Transverse colon (tissue), 4 donors: ENCODE measurements around the gene ZMIZ1. TPM values are rescaled to one million over a fixed set of nuclear protein-coding genes. Genes with fewer than 3 reads are reported as not detected.

Source experiments
- DNase-seq: peaks from one replicate; pipeline ENCODE4 v3.0.0-alpha.2; 2019
- H3K27ac ChIP-seq, 4 donors: fragments of 200-600 bp; sonication (generic); 2 replicates each; pipeline ENCODE4 v1.5.1; 2016 to 2018; ENCODE audit warnings: inconsistent platforms in 4 of 4
- H3K27me3 ChIP-seq: fragments of 200-600 bp; sonication (generic); 2 replicates; pipeline ENCODE4 v1.5.1; 2017; ENCODE audit warnings: inconsistent platforms
- H3K36me3 ChIP-seq, 4 donors: fragments of 200-600 bp; sonication (generic); 2 replicates each; pipeline ENCODE4 v1.5.1; 2017 to 2019; ENCODE audit warnings: inconsistent platforms in 4 of 4
- H3K4me1 ChIP-seq, 4 donors: fragments of 200-600 bp; sonication (generic); 2 replicates each; pipeline ENCODE4 v1.5.1; 2017 to 2020; ENCODE audit warnings: inconsistent platforms in 4 of 4
- H3K4me3 ChIP-seq, 4 donors: fragments of 200-600 bp; sonication (generic); 1 replicate in 1 of 4; 2 replicates in 3 of 4; pipeline versions ENCODE4 v1.5.1 to v1.6.1; 2017 to 2019; ENCODE audit warnings: inconsistent platforms in 4 of 4
- H3K9me3 ChIP-seq, 2 donors: fragments of 200-600 bp; sonication (generic); 2 replicates each; pipeline ENCODE4 v1.5.1; 2017 to 2019; ENCODE audit warnings: inconsistent platforms in 2 of 2
- CTCF ChIP-seq, 5 experiments: fragments of 200-600 bp in 3 of 5; fragments of 450-650 bp in 2 of 5; sonication (generic) in 3 of 5; IDR thresholded peaks; 1 replicate in 2 of 5; 2 replicates in 3 of 5; pipeline ENCODE4 v1.5.1; 2016 to 2017; ENCODE audit warnings: antibody characterized with exemption in 5 of 5, inconsistent platforms in 3 of 5, mild to moderate bottlenecking in 2 of 5, moderate library complexity in 1 of 5
- EP300 ChIP-seq: sonication (generic); formaldehyde crosslinking; IDR thresholded peaks from one replicate; pipeline ENCODE4 v1.6.1; 2017; ENCODE audit warnings: antibody characterized with exemption, low read depth
- POLR2A ChIP-seq: fragments of 450-650 bp; IDR thresholded peaks from one replicate; pipeline ENCODE4 v1.6.1; 2016; ENCODE audit warnings: antibody characterized with exemption, mild to moderate bottlenecking, moderate library complexity
- POLR2AphosphoS5 ChIP-seq, 3 donors: sonication (generic); formaldehyde crosslinking; IDR thresholded peaks; one replicate each; pipeline ENCODE4 v1.6.1; 2016; ENCODE audit warnings: antibody characterized with exemption in 3 of 3
- WGBS, 2 donors: methylation state at CpG; one replicate each; pipeline ENCODE4 v1.1.5; 2018; ENCODE audit warnings: low coverage in 1 of 2; 5-methylcytosine and 5-hydroxymethylcytosine counted together
- in situ Hi-C, 4 donors: fragments of 200-750 bp; cut with MboI; loops; one replicate each; pipeline versions ENCODE4 v1.15.0 to v1.15.1; 2017; ENCODE audit warnings: low sequenced_read_pairs in 3 of 4, low pct_ligation_motif_present in 1 of 4, low pct_unique_long_range_greater_than_20kb in 1 of 4
- intact Hi-C: fragments of 100-400 bp; cut with DNase I; formaldehyde crosslinking; loops from one replicate; pipeline ENCODE4 v1.15.1; 2023; ENCODE audit warnings: low total_unique reads
- total RNA-seq, 4 donors: library from RNA; depleted of rRNA; stranded (reverse); fragments of >200 nt; gene quantifications; one replicate each; pipeline ENCODE4 v1.1.0, GENCODE V29; 2016

ZMIZ1 gene
- total RNA-seq, 4 donors from 2014 or later, result 32.0 to 108 (median 63.0) TPM

DNA sequence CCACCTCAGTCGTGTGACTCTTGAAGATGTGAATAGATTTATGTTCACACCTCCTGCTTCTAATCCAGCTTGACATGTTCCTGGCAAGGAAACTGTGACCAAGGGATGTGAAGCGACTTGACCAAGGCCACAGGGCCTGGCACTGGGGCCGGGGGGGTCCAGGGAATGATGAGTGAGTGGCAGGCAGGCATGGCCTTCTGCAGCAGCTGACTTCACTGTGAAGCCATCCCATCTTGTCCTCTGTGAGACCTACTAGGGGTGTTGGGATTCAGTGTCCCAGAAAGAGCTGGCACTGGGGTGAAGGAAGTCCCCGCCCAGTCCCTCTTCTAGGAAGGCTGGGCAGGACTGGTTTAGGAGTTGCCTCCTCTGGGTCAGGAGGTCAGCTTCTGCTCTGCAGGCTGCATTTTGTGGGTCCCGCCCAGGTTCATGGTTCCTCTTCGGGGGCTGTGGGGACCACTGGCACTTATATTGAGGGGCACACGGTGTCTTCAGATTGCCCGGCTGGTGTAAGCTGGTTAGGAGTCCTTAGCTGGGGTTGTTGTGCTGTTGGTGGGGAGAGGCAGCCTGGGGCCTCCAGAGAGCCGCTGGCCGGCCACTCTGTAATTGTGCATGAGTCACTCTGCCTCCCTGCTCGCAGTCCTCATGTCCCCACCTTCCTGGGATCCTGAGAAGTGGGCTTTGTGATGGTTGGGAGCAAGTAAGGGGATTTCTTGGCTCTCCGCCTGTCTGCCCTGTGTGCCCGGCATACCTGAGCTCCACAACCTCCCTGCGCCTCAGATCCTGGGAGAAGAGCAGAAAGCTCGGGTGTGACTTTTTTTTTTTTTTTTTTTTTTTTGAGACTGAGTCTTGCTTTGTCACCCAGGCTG is 11.0 kb downstream of the ZMIZ1 start:
- Histone ChIP-seq H3K4me1 (peaks cover 94 to 100% (median 97%) of the 10 kb centered on the region in 4 donors), H3K36me3 (no peaks in the 10 kb centered on the region), H3K27ac (peak overlapping the region; percentile 96 to 99 (median 98)), H3K4me3 (no peak overlapping the region), H3K9me3 (no peaks in the 10 kb centered on the region), H3K27me3 (no peaks in the 10 kb centered on the region)
- WGBS, 2 donors, result 51 to 52% methylated on average over 5 to 15 of the region's 15 CpGs
- intact Hi-C loops (loop anchor here (10.0 kb wide), 2 partner anchors 75 to 865 kb away; no protein-coding TSS in a partner anchor), in situ Hi-C loops (loop anchor here in 1 of 4 donors (10.0 kb wide), 1 partner anchor 115 kb away; no protein-coding TSS in a partner anchor)
- peak; percentile 50 for DNase-seq
- TF ChIP-seq CTCF (IDR thresholded peaks at IDR 0.05) (no peak), EP300 (no peak), POLR2A (no peak), POLR2AphosphoS5 (IDR thresholded peaks at IDR 0.05) (no peak)

DNA sequence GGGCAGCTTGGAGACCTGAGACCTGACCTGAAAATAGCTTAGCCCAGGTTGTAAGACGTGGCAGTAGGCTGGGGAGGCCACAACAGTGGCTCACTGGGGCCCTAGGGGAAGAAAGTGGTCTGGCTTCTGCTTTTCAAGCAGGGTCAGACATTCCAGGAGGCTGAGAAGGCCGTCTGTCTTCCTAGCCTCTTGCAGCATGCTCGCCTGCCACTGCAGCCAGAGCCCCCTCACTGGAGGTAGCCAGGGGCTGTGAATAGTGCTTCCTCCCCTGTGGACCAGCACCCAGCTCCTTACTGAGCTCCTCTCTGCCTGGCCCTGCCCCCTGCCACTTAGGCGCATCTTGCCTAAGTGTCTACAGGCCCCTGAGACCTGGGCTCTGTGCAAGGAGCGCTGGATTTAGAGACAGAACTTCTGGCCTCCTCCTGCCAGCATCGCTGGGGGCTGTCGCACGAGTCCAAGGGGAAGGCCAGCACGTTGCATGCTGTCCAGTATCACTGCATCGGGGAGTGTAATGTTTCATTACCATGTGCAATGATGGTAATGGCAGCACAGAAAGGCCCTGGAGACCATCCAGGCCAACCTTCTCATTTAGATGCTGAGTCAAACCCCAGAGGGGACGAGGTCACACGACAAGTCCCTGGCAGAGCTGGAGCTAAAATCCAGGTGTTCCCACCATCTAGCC is 12.7 kb downstream of the ZMIZ1 start:
- H3K4me3 ChIP-seq, result no peak overlapping the region
- no peaks in the 10 kb centered on the region for H3K9me3 ChIP-seq
- TF ChIP-seq POLR2A, result no peak
- TF ChIP-seq CTCF (IDR thresholded peaks at IDR 0.05), result no peak
- TF ChIP-seq POLR2AphosphoS5 (IDR thresholded peaks at IDR 0.05), result no peak
- no peak for TF ChIP-seq EP300
- DNase-seq, result no peak
- in situ Hi-C loops (no loop called here), intact Hi-C loops (no loop called here)
- peaks cover 88 to 100% (median 95%) of the 10 kb centered on the region in 4 donors for H3K4me1 ChIP-seq
- H3K27me3 ChIP-seq, result no peaks in the 10 kb centered on the region
- H3K27ac ChIP-seq, result peak overlapping the region; percentile 96 to 99 (median 98)
- H3K36me3 ChIP-seq, result no peaks in the 10 kb centered on the region
- WGBS, 2 donors, result 53% methylated on average over 11 of the region's 12 CpGs; no CpG with 5 or more reads in 1 of the 2 donors

DNA sequence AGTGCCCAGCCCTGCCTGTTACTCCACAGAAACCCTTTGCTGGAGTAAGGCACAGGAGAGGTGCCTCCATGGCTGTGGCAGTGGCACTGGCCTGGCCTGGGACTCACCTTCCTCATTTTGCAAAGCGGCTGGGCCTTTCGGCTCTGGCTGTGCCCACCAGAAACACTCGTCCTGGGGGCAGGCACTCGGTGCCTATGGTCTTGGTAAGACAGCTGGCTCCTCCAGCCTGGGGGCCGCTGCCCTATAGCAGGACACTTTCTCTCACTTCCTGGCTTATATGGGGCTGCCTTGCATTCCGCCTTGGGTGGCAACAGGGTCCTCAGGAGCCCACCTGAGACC is 13.2 kb downstream of the ZMIZ1 start:
- H3K27ac ChIP-seq, result peak overlapping the region; percentile 96 to 99 (median 98)
- in situ Hi-C loops, result no loop called here
- H3K4me3 ChIP-seq, result no peak overlapping the region
- H3K36me3 ChIP-seq, result no peaks in the 10 kb centered on the region
- no peaks in the 10 kb centered on the region for H3K27me3 ChIP-seq
- no peak for DNase-seq
- TF ChIP-seq EP300, result no peak
- no peak for TF ChIP-seq POLR2AphosphoS5 (IDR thresholded peaks at IDR 0.05)
- TF ChIP-seq CTCF (IDR thresholded peaks at IDR 0.05), result no peak
- no peak for TF ChIP-seq POLR2A
- intact Hi-C loops, result no loop called here
- peaks cover 88 to 100% (median 95%) of the 10 kb centered on the region in 4 donors for H3K4me1 ChIP-seq
- 87% methylated on average over 6 of the region's 6 CpGs; no CpG with 5 or more reads in 1 of the 2 donors for WGBS, 2 donors
- no peaks in the 10 kb centered on the region for H3K9me3 ChIP-seq
